Limb (tissue), 2 donors: Measurements from ENCODE around the gene DENND1C.
A peak's percentile ranks its signal among the peaks of the same experiment; 100 is the strongest.

ENCODE experiments used
- DNase-seq, 2 donors: peaks; one replicate each; pipeline ENCODE4 v3.0.0-alpha.2; 2016; ENCODE audit errors: extremely low spot score in 2 of 2

Gene DENND1C, protein sequence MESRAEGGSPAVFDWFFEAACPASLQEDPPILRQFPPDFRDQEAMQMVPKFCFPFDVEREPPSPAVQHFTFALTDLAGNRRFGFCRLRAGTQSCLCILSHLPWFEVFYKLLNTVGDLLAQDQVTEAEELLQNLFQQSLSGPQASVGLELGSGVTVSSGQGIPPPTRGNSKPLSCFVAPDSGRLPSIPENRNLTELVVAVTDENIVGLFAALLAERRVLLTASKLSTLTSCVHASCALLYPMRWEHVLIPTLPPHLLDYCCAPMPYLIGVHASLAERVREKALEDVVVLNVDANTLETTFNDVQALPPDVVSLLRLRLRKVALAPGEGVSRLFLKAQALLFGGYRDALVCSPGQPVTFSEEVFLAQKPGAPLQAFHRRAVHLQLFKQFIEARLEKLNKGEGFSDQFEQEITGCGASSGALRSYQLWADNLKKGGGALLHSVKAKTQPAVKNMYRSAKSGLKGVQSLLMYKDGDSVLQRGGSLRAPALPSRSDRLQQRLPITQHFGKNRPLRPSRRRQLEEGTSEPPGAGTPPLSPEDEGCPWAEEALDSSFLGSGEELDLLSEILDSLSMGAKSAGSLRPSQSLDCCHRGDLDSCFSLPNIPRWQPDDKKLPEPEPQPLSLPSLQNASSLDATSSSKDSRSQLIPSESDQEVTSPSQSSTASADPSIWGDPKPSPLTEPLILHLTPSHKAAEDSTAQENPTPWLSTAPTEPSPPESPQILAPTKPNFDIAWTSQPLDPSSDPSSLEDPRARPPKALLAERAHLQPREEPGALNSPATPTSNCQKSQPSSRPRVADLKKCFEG

DNA sequence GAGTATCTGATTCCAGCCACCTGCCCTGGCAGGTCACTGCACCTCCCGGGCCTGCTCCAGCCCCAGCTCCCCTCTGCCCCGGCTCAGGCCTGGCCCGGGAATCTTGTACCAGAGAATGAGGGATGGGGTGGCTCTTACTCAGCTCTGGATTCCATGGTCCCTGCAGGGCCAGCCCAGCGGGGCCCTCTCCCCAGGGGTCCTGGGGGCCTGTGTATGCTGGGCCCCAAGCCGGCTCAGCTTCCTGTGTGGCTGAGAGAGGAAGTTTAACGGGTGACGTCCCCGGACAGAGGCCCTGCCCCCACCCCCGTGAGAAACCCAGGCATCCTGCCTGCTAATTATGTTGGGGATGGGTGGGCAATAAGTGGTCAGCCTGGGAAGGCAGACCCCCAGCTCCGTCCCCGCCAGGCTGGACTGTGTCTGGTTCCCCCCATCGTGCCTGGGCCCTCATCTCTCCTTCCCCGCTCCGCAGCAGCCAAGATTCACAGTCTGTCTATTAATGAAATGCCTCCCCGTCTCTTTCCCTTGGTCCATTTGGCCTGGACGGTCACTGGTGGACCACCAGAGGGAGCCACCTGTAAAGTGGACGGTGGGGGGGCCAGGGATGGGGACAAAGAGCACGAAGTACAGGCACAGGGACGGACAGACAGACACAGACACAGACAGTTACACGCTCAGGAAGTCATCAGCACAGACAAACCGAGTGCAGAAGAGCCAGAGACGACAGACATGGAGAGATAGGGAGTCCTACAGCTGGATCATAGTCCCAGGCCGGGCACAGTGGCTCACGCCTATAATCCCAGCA lies at the start of gene DENND1C:
Gene DENND1C (minus strand): TSS at position 247 of the 802 bp plus-strand sequence. CDS start 92 bp downstream, at position 155.
- DNase-seq, result no peak

DNA sequence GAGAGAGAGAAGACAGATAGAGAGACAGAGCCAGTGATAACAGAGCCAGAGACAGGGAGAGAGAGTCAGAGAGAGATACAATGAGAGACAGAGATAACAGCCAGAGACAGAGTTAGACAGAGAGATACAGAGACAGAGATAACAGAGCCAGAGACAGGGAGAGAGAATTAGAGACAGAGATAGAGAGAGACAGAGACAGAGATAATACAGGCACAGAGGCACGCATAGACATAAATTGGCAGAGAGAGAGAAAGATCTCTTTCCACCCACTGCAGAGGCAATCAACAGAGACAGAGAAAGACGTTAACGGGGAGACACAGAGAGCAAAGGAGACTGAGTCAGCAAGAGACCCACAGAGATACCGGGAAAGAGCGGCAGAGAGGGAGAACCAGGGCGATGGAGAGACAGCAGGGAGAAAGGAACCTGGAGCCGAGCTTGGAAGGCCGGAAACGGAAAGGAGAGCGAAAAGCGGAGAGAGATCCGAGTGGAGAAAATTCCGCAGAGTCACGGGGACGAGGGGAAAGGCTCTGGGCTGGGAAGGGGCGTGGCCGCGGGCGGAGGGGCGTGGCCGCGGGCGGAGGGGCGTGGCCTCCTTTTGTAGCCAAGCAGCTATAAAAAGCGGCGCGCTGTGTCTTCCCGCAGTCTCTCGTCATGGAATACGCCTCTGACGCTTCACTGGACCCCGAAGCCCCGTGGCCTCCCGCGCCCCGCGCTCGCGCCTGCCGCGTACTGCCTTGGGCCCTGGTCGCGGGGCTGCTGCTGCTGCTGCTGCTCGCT lies 49.0 kb upstream of the DENND1C start, which contains the start of gene TNFSF9:
Gene TNFSF9 (plus strand): TSS at position 641 of the 777 bp plus-strand sequence. CDS start 11 bp downstream, at position 652.
- peak; percentile 91 to 97 for DNase-seq

DNA sequence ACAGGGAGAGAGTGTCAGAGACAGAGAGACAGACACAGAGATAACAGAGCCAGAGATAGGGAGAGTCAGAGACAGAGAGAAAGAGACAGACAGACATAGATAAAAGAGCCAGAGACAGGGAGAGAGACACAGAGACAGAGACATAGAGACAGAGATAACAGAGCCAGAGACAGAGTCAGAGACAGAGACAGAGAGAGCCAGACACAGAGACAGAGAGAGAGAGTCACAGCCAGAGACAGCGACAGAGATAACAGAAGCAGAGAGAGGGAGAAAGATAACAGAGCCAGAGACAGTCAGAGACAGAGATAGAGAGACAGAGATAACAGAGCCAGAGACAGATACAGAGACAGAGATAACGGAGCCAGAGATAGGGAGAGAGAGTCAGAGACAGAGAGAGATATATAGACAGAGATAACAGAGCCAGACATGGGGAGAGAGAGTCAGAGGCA lies 48.4 kb upstream of the DENND1C start:
- no peak for DNase-seq

DNA sequence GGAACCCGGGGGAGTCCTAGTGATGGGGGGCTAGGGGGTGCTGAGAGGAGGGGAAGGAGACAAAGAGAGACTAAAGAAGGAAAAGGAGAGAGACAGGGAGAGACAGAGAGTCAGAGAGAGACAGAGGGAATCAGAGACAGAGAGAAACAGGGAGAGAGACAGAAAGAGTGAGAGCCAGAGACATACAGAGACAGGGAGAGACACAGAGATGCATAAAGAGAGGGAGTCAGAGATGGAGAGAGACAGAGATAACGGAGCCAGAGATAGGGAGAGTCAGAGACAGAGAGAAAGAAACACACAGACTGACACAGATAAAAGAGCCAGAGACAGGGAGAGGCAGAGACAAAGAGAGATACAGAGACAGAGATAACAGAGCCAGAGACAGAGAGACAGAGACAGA lies 47.8 kb upstream of the DENND1C start:
- DNase-seq, result no peak

DNA sequence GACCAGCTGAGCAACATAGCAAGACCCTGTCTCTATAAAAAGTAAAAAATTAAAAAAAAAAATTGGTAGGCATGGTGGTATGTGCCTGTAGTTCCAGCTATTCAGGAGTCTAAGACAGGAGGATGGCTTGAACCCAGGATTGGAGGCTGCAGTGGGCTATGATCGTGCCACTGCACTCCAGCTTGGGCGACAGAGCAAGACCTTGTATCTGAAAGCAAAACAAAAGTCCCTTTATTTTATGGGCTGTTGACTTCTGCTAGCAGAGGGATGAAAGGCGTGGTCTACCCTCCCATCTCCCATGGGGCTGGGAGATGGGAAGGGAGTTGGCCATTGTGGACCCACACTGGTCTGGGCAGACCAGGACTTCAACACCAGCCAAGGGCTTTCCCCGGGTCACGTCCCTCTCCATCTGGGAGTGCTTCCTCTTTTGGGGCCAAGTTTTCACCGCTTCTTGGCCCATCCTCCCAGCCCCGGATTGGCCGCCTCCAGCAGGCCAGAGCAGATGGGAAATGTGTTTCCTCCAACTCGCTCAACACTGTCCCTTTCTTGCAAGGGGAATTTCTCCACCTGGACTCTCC lies 47.0 kb upstream of the DENND1C start:
- peak; percentile 37 to 39 for DNase-seq

DNA sequence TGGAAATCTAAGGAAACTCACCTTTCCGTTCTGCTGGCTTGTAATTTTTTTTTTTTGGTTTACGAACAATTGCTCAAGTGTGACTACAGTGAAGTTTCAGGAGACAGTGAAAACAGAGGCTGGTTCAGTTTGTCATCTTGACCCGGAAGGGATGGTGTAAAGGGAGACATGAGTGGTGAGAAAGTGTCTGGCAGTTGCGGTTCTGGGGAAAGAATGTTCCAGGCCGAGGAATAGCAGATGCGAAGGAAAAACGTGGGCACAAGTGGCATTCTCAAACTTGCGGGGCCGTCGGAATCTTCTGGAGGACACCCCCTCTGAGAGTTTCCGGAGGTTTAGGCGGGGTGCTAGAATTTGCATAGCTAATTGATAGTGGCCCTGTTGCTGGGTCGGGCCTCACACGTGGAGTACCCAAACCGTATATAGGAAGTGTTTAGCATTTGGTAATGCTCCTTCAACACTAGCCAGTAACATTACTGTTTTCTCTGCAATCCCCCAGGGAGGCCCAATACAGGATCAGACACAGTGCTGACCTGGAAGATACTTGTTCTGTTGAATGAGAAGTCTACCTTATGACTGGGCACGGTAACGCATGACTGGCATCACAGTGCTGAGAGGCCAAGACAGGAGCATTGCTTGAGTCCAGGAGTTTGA lies 46.4 kb upstream of the DENND1C start:
- no peak for DNase-seq

DNA sequence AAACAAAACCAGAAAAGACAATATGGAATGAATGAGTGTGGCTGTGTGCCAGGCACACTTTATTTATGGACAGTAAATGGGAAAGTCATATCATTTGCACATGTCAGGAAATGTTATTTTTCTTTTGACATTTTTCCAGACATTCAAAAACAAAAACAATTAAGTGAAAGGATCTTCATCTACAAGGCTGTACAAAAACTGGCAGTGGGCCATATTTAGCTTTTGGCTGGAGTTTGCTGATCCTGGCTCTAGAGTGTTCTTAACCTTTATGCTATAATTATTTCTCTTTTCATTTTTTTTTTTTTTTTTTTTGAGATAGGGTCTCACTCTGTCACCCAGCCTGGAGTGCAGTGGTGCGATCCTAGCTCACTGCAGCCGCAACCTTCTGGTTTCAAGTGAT lies 42.7 kb upstream of the DENND1C start:
- no peak for DNase-seq

DNA sequence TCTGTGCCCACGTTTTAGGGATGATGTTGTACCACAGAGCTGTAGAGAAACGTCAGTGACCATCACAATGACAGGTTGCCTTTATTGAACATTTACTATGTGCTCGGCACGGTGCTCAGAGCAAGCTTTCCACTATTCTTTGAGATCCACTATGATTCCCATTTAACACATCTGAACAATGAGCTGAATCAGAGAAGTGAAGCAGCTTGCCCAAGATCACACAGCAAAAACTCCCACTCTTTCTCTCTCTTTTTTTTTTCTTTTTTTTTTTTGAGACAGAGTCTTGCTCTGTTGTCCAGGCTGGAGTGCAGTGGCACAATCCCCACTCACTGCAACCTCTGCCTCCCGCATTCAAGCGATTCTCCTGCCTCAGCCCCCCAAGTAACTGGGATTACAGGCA lies 41.1 kb upstream of the DENND1C start:
- DNase-seq, result no peak

DNA sequence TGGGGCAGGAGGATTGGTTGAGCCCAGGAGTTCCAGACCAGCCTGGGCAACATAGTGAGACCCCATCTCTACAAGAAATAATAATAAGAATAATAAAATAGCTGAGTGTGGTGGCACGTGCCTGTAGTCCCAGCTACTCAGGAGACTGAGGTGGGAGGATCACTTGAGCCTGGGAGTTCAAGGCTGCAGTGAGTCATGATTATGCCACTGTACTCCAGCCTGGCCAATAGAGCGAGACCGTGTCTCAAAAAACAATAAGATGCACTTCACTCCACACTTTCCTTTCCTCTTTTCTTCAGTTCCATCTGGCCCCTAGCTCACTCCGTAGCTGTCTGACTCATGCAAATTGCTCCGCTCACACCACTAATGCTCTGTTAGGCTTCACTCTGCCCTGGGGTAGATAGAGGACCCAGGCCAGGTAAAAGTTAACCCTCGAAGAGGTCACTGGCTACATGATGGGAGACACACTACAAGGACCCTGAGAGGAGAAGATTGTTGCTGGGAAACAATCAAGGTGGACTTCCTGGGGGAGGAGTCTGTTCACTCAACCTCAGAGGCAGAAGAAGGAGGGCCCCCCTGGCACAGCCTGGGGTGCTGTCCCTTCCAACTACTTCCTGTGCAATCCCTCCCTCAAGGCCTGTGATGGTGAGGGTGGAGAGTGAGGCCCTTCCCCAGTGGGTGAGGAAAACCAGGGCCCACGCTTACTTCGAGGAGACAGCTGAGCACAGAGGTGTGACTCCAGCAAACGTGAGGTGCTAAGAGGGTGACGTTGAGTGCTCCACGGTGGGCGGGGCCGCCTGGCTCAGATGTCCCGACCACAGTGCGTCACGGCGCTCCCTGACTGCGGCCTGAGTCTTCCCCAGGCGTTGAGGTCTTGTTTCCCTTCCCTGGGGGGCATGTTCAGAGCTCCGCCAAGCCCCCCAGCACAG lies 40.4 kb upstream of the DENND1C start:
- no peak for DNase-seq

DNA sequence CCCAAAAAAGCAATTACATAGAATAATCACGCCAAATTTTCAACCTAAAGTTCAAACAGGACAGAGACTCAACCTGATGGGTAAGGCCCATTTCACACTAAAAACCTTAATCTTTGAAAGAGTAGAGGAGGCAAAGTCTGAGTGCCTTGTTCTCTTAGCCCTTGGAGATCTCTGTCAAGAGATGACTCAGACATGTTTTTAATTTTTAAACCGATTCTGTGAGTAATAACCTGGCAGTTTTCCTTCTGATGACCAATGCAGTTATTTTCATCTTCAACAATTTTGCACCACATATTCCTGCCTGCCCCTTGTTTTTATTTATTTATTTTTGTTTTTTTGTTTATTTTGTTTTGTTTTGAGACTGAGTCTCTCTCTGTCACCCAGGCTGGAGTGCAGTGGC lies 37.7 kb upstream of the DENND1C start:
- DNase-seq, result no peak

DNA sequence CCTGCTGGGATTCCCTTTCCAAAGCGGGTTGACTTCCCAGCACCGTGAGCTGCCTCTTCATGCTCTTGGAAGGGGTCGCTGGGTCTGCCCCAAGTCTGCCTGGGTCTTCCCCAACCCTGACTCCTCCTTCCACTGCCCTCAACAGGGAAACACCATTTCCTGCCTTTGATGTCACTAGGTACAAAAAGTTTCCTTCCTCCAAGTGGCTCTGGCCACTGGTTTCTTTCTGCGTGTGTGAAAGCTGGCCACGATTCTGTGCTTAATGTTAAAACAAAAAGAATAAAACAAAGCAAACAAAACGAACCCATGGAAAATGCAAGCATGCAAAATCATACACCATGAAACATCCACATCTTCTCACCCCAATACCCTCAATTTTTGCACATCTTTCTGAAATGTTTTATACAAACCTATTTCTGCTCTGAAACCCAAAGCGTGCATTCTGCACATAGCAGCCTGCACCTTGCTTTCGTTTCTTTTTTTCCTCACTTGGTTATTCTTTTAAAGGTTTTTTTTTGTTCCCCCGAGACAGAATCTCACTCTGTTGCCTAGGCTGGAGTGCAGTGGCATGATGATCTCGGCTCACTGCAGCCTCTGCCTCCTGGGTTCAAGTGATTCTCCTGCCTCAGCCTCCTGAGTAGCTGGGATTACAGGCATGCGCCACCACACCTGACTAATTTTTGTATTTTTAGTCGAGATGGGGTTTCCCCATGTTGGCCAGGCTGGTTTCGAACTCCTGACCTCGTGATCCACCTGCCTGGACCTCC lies 36.7 kb upstream of the DENND1C start:
- no peak for DNase-seq

DNA sequence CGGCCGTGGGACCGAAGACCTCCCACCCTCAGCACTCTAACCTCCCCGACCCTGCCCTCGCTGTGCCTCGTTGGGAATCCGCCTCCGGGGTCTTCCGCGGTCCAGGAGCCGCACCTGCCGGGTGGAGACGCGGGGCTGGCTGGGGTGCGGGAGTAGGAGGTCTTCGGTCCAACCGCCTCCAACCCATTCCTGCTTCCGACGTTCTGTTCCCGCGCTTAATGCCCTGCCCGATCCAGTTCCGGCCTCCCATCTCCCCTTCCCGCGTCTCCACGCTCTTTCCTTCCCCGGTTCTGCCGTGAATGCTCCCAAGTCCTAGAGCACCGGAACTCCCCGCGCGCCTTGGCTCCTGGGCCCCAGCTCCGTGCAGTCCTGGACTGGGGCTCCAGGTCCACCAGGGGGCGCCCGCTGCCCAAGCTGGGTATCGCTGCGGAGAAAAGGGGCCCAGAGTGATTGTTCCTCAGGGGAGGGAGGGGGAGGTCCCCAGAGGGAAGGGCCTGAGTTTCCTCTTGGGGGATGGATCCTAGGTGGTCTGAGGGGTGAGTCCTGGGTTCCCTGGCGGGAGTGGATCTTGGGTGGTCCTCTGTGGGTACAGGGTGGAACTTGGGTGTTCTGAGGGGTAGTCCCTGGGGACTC lies 35.2 kb upstream of the DENND1C start:
- peak; percentile 72 to 90 for DNase-seq

DNA sequence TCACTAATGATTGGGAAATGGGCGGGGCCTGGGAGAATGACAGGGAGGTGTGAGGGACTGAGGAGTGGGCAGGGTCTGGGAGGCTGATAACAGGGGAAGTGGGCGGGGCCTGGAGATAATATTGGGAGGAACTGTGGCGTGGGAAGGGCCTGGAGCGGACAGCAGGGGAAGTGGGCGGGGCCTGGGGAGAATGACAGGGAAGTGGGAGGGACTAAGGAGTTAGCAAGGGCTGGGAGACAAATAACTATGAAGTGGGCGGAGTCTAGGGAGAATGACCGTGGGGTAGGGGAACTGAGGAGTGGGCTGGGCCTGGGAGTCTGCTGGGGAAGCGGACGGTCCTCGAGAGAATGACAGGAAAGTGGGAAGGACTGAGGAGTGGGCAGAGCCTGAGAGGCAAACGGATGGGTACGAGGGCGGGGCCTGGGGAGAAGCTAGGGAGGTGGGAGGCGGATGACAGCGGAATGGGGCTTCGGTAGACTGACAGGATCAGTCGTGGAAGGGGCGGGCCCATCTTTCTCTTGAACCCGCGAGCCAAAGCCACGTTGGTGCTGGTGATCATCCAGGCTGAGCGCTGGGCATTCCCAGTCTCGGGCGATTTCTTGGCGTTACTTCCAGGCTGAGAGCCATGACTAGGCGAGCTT lies 34.6 kb upstream of the DENND1C start:
- peak; percentile 82 to 86 for DNase-seq

DNA sequence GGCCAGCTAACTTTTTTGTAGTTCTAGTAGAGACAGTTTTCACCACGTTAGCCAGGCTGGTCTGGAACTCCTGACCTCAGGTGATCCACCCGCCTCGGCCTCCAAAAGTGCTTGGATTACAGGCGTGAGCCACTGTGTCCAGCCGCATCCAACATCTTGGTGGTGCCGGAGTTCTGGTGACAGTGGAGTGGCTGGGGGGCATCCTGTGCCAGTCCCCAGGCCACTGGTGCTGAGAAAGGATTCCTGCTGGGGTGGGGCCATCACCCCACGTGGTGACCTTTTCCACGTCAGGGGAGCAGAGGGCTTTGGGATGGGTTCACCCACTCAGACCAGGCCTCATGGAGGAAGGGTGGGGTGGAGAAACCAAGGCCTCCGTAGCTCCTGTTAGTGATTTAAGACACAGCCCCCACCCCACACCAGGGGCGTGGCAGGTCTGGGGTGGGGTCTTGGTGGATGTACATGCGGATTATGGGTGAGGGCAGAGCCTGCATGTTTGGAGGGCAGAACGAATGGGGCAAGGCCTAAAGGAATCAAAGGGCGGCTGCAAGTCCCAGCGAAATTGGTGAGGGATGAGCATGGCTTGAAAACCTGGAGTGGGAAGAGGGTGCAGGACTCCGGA lies 33.4 kb upstream of the DENND1C start:
- DNase-seq, result no peak

DNA sequence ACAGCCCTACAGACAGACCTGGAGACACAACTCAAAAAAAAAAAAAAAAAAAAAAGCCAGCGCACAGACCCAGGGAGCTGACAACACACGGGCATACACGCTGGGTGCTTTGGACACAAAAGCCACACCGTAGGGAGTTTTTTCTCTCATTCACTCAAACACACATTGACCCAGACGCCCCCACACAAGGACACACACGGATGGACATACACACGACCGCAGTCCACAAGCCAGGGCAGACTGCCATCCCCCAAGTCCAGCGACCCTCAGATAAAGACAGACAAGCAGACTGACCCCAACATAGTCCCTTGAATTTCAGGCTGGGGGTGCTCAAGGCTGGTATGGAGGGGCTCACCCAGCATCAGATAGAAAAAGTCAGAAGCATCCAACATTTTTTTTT lies 32.5 kb upstream of the DENND1C start:
- no peak for DNase-seq

DNA sequence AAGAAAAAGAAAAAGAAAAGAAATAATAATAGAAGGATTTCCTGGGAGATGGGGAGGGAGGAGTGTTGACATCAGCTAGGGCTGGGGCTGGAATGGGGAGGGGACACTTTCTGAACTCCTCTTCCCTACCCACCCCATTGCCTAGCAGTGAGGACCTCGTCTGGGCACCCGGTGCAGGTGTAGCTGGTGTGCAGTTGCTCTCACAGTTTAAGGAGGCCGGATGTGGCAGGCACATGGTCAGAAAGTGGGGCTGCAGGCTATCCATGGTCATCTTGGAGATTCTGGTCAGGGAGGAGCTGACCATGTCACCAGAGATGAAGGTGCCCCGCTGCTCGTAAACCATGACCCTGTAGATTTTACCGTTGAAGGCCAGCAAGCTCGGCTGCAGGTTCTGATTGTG lies 29.0 kb upstream of the DENND1C start:
- no peak for DNase-seq
